K562 (cell line): ENCODE measurements around the gene GLG1. TPM values are rescaled to one million over a fixed set of nuclear protein-coding genes. Genes with fewer than 3 reads are reported as not detected.

ENCODE experiments used
- ATAC-seq: fragments of 200-7000 bp; cut with Tn5 transposase; 3 replicates; pipeline ENCODE4 v1.9.1; 2020; ENCODE audit warnings: moderate library complexity
- BruUV-seq: library from RNA; stranded (reverse); fragments of 400-500 nt; replicated peaks from 2 replicates; lab custom pipeline; 2021; lab: Mats Ljungman, UMichigan
- CTCF ChIA-PET: fragments of 300-600 bp; formaldehyde crosslinking; extraction: SDS; loops from one replicate; lab custom pipeline; 2021; ENCODE audit warnings: low intra/inter-chr PET ratio; lab: Yijun Ruan, JAX
- POLR2A ChIA-PET: fragments of 300-600, 350-650 bp; sonication (Branson Sonifier 250); formaldehyde crosslinking; extraction: SDS; loops from one replicate; lab custom pipeline; 2021; ENCODE audit warnings: antibody characterized with exemption, inconsistent platforms; lab: Yijun Ruan, JAX
- DNase-seq, 4 experiments: peaks; one replicate each; pipeline versions ENCODE4 v3.0.0 to v3.0.0-alpha.2; 2011 to 2018; ENCODE audit warnings: low spot score in 3 of 4, mixed read lengths in 3 of 4; ENCODE audit errors: extremely low read depth in 1 of 4
- FAIRE-seq: peaks from 2 replicates; lab custom pipeline; 2011; peaks lifted over from hg19 to GRCh38; lab: Jason Lieb, UNC
- H2AFZ ChIP-seq: 2 replicates; pipeline ENCODE4 v1.6.0; 2011; ENCODE audit warnings: low read depth, low read length, control low read depth, inconsistent platforms
- H3K27ac ChIP-seq: fragments of 200-600 bp; 3 replicates; pipeline ENCODE4 v1.8.0; 2011; ENCODE audit warnings: low read depth, mild to moderate bottlenecking, control low read depth, inconsistent platforms, low read length, moderate library complexity, mixed read lengths; ENCODE audit errors: extremely low read depth
- H3K27me3 ChIP-seq, 2 experiments: fragments of 300-600 bp in 1 of 2; 2 replicates in 1 of 2; 3 replicates in 1 of 2; pipeline versions ENCODE4 v1.6.0 to v1.8.0; 2011; ENCODE audit warnings: inconsistent platforms in 2 of 2, low read length in 2 of 2, mild to moderate bottlenecking in 1 of 2, mixed read lengths in 1 of 2, moderate library complexity in 1 of 2; ENCODE audit not compliant: control insufficient read depth in 2 of 2, insufficient read depth in 2 of 2
- H3K36me3 ChIP-seq: fragments of 300-600 bp; 3 replicates; pipeline ENCODE4 v1.8.0; 2011; ENCODE audit warnings: mild to moderate bottlenecking, low read length, inconsistent platforms; ENCODE audit not compliant: control insufficient read depth, insufficient read depth
- H3K4me1 ChIP-seq, 2 experiments: fragments of 200-600 bp in 1 of 2; replicated peaks in 1 of 2; 2 replicates in 1 of 2; 3 replicates in 1 of 2; pipeline versions ENCODE4 v1.5.1 to v1.8.0; 2011; ENCODE audit warnings: inconsistent platforms in 2 of 2, low read length in 2 of 2, mild to moderate bottlenecking in 1 of 2, mixed read lengths in 1 of 2, moderate library complexity in 1 of 2; ENCODE audit not compliant: control insufficient read depth in 2 of 2, insufficient read depth in 2 of 2
- H3K4me2 ChIP-seq: 2 replicates; pipeline ENCODE4 v1.6.1; 2011; ENCODE audit warnings: low read length, control low read depth, inconsistent platforms, mixed read lengths; ENCODE audit not compliant: insufficient read depth
- H3K4me3 ChIP-seq: fragments of 200-600 bp; sonication (generic), shearing (Covaris generic); 2 replicates; pipeline ENCODE4 v1.5.1; 2016; ENCODE audit warnings: control low read depth, inconsistent platforms
- H3K79me2 ChIP-seq: fragments of 200-600 bp; 3 replicates; pipeline ENCODE4 v1.8.0; 2011; ENCODE audit warnings: low read length, inconsistent platforms; ENCODE audit not compliant: control insufficient read depth, insufficient read depth
- H3K9ac ChIP-seq, 2 experiments: 2 replicates each; pipeline versions ENCODE4 v1.6.0 to v1.6.1; 2011; ENCODE audit warnings: low read depth in 2 of 2, low read length in 2 of 2, control low read depth in 1 of 2, inconsistent platforms in 1 of 2, mild to moderate bottlenecking in 1 of 2, mixed read lengths in 1 of 2; ENCODE audit not compliant: insufficient read depth in 1 of 2
- H3K9me1 ChIP-seq: one replicate; pipeline ENCODE4 v1.6.0; 2011; ENCODE audit warnings: inconsistent platforms, mild to moderate bottlenecking, low read length, moderate library complexity; ENCODE audit not compliant: control insufficient read depth, insufficient read depth
- H3K9me3 ChIP-seq: replicated peaks from 2 replicates; pipeline ENCODE4 v1.5.1; 2011; ENCODE audit warnings: low read depth, low read length, inconsistent platforms; ENCODE audit not compliant: control insufficient read depth, insufficient read depth
- H4K20me1 ChIP-seq: replicated peaks from 2 replicates; pipeline ENCODE4 v1.6.1; 2011; ENCODE audit warnings: low read length, inconsistent platforms, mixed read lengths; ENCODE audit not compliant: control insufficient read depth, insufficient read depth
- ESRRB ChIP-seq: fragments of 250-450 bp; sonication (Bioruptor Pico); IDR thresholded peaks from 2 replicates; pipeline ENCODE4 v1.5.0; 2020; ENCODE audit warnings: mild to moderate bottlenecking, moderate library complexity, borderline replicate concordance
- FOXJ3 ChIP-seq: sonication (generic); formaldehyde crosslinking; IDR thresholded peaks from 2 replicates; pipeline ENCODE4 v1.4.0; 2020; ENCODE audit warnings: mild to moderate bottlenecking, missing genetic modification reagents
- SMC3 ChIP-seq: conservative IDR thresholded peaks from 2 replicates; pipeline ENCODE4 v1.6.1; 2011; ENCODE audit warnings: low read depth, low read length, improper control_type of control experiment; ENCODE audit not compliant: insufficient read depth
- ZNF3 ChIP-seq: fragments of 250-450 bp; sonication (Bioruptor Pico); IDR thresholded peaks from 2 replicates; pipeline ENCODE4 v1.5.0; 2021; ENCODE audit warnings: mild to moderate bottlenecking, moderate library complexity
- WGBS: fragments of 100-300 bp; shearing (Covaris generic); methylation state at CpG from one replicate; pipeline ENCODE4 v1.1.6; 2016; ENCODE audit warnings: low coverage, mixed read lengths; ENCODE audit not compliant: insufficient coverage; ENCODE audit errors: missing lambda C conversion rate; 5-methylcytosine and 5-hydroxymethylcytosine counted together
- in situ Hi-C: fragments of 300-500 bp; cut with MboI; formaldehyde crosslinking; loops from 4 replicates; pipeline ENCODE4 v1.15.0; 2018; ENCODE audit warnings: inconsistent platforms, mixed read lengths
- intact Hi-C: fragments of 100-400 bp; cut with micrococcal nuclease; formaldehyde crosslinking; loops from 2 replicates; pipeline ENCODE4 v1.14.2; 2022
- polyA plus RNA-seq, 8 experiments: library from polyadenylated mRNA; depleted of rRNA in 4 of 8; stranded (reverse) in 5 of 8; unstranded in 3 of 8; fragments of >200 nt; fragmentation: Nextera tagmentation in 2 of 8; fragmentation: Illumina TruSeq in 1 of 8; extraction: Ambion mirVana in 2 of 8; extraction: Trizol in 1 of 8; gene quantifications; 2 replicates each; pipeline versions ENCODE4 v1.2.1 to v1.2.3, GENCODE V29; 2011 to 2014; ENCODE audit warnings: inconsistent platforms in 1 of 8, missing spikeins in 1 of 8
- total RNA-seq, 7 experiments: library from RNA; depleted of rRNA in 6 of 7; stranded (reverse); fragments of >200 nt in 6 of 7; fragmentation: Illumina TruSeq in 2 of 7; extraction: Trizol in 2 of 7; gene quantifications; 2 replicates each; pipeline versions ENCODE4 v1.2.1 to v1.2.3, GENCODE V29; 2011 to 2021; ENCODE audit warnings: low replicate concordance in 1 of 7
- TF ChIP-seq, protein P1 (sequence below): fragments of 250-450 bp; sonication (Bioruptor Pico); IDR thresholded peaks from 2 replicates; pipeline ENCODE4 v1.8.0; 2022; ENCODE audit warnings: moderate library complexity, mild to moderate bottlenecking, inconsistent platforms
- TF ChIP-seq, protein P2 (sequence below), 2 experiments: fragments of 450-650 bp; IDR thresholded peaks; 2 replicates each; pipeline ENCODE4 v1.6.1; 2016; ENCODE audit warnings: mild to moderate bottlenecking in 2 of 2, borderline replicate concordance in 1 of 2, low read depth in 1 of 2, moderate library complexity in 1 of 2

The GLG1 gene
- total and polyA plus RNA-seq, 9 of the 15 experiments (the other 6 are each of a cell fraction or from before 2014, with no cell fraction given) = 6.2 to 36.0 (median 23.6) TPM

- Histone ChIP-seq H3K4me3 (no peak overlapping the region), H2AFZ (no peak overlapping the region), H3K27me3 (no peaks in the 10 kb centered on the region), H3K9ac (no peak overlapping the region), H3K27ac (no peak overlapping the region), H3K4me2 (no peak overlapping the region), H3K79me2 (no peaks in the 10 kb centered on the region), H3K36me3 (peaks cover 78% of the 10 kb centered on the region; the same call in 2 of the 3 replicates), H3K4me1 (no peaks in the 10 kb centered on the region), H3K9me3 (no peaks in the 10 kb centered on the region), H3K9me1 (no peaks in the 10 kb centered on the region), H4K20me1 (no peaks in the 10 kb centered on the region)
- BruUV-seq = no TSS peak
- 84% methylated on average over 7 of the region's 7 CpGs for WGBS
- FAIRE-seq (no peak), ATAC-seq (no peak), DNase-seq (no peak)
- intact Hi-C loops = no loop called here
- ChIA-PET POLR2A (no interaction called here), CTCF (no interaction called here)
- in situ Hi-C loops = no loop called here
- TF ChIP-seq ESRRB = no peak
- TF ChIP-seq, protein P1, sequence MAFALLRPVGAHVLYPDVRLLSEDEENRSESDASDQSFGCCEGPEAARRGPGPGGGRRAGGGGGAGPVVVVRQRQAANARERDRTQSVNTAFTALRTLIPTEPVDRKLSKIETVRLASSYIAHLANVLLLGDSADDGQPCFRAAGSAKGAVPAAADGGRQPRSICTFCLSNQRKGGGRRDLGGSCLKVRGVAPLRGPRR (CRISPR knock-in tag) = no peak
- TF ChIP-seq, protein P2, sequence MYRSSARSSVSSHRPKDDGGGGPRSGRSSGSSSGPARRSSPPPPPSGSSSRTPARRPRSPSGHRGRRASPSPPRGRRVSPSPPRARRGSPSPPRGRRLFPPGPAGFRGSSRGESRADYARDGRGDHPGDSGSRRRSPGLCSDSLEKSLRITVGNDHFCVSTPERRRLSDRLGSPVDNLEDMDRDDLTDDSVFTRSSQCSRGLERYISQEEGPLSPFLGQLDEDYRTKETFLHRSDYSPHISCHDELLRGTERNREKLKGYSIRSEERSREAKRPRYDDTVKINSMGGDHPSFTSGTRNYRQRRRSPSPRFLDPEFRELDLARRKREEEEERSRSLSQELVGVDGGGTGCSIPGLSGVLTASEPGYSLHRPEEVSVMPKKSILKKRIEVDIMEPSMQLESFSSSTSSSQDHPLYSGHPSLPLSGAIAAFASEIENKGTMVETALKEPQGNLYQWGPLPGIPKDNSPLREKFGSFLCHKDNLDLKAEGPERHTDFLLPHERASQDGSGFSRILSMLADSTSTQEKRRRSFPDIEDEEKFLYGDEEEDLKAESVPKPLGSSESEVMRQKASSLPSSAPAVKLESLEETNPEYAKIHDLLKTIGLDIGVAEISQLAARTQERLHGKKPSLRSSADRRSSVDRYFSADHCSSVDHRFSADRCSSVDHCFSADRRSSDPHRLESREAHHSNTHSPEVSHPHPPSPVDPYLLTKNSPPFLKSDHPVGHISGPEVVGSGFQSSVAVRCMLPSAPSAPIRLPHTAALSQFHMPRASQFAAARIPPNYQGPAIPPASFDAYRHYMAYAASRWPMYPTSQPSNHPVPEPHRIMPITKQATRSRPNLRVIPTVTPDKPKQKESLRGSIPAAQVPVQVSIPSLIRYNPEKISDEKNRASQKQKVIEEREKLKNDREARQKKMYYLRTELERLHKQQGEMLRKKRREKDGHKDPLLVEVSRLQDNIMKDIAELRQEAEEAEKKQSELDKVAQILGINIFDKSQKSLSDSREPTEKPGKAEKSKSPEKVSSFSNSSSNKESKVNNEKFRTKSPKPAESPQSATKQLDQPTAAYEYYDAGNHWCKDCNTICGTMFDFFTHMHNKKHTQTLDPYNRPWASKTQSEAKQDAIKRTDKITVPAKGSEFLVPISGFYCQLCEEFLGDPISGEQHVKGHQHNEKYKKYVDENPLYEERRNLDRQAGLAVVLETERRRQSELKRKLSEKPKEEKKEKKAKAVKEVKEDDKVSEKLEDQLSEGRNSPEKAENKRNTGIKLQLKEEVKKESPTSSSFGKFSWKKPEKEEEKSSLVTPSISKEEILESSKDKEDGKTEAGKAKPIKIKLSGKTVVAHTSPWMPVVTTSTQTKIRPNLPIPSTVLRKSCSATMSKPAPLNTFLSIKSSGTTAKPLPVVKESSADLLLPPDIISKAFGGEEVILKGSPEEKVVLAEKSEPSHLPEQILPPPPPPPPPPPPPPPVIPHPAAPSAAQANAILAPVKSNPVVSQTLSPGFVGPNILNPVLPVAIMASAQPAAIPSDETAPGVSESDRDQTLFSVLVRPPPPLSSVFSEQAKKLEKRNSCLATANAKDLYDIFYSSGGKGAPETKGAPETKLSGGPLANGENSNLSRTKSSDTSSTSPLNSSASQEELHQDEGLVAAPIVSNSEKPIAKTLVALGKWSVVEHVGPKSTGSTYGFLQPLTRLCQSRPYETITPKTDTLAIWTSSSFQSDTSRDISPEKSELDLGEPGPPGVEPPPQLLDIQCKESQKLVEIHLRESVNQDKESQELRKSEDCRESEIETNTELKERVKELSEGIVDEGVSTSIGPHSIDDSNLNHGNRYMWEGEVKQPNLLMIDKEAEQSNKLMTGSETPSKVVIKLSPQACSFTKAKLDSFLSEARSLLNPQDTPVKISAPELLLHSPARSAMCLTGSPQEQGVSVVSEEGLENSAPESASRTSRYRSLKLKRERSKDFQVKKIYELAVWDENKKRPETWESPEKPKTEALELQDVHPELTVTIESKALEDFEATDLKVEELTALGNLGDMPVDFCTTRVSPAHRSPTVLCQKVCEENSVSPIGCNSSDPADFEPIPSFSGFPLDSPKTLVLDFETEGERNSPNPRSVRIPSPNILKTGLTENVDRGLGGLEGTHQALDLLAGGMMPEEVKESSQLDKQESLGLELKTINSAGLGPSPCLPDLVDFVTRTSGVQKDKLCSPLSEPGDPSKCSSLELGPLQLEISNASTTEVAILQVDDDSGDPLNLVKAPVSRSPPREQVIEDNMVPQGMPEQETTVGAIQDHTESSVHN (IDR thresholded peaks at IDR 0.05; ENCODE audit: borderline replicate concordance in 1 of 2, low read depth in 1 of 2) = no peak
- TF ChIP-seq ZNF3 = no peak
- TF ChIP-seq SMC3 = no peak
- TF ChIP-seq FOXJ3 (CRISPR knock-in tag) = no peak
Measured at GRCh38 chr16:74465281-74465680, 141.6 kb downstream of the GLG1 start.
